ENCODE data around the gene TBC1D8. TPM values are rescaled to one million over a fixed set of nuclear protein-coding genes. Genes with fewer than 3 reads are reported as not detected.

The TBC1D8 gene
- total RNA-seq, 3 donors from 2014 or later (not counting 1 experiment from before 2014, with no cell fraction given): 2.2 to 8.7 (median 5.1) TPM

- intact Hi-C loops (cut with micrococcal nuclease): no loop called here
- Histone ChIP-seq H3K27me3 (ENCODE audit: control insufficient read depth, insufficient read depth, low read length) (no peaks in the 10 kb centered on the region), H3K27ac (ENCODE audit: low read length) (no peak overlapping the region), H3K4me1 (ENCODE audit: control insufficient read depth, insufficient read depth, low read length) (peaks cover 3% of the 10 kb centered on the region), H3K4me3 (ENCODE audit: low read length) (no peak overlapping the region), H3K9me3 (ENCODE audit: control insufficient read depth, insufficient read depth, low read length) (no peaks in the 10 kb centered on the region), H3K36me3 (ENCODE audit: control insufficient read depth, insufficient read depth, low read length) (no peaks in the 10 kb centered on the region)
- 91% methylated on average over 22 of the region's 22 CpGs for WGBS (ENCODE audit: insufficient coverage)
- H3K27me3 Mint-ChIP-seq (ENCODE audit: low read depth in 2 of 2): peaks cover 0 to 5% of the 10 kb centered on the region in 2 donors
- H3K27ac Mint-ChIP-seq: no peak overlapping the region
- DNase-seq (no peak), ATAC-seq (no peak)
- no peaks in the 10 kb centered on the region for H3K9me3 Mint-ChIP-seq
- H3K4me3 Mint-ChIP-seq: no peak overlapping the region
- H3K36me3 Mint-ChIP-seq: no peaks in the 10 kb centered on the region
- no peak for TF ChIP-seq CTCF (IDR thresholded peaks at IDR 0.05)
- no peaks in the 10 kb centered on the region for H3K4me1 Mint-ChIP-seq
Measured at GRCh38 chr2:100974712-100975520, 176.3 kb downstream of the TBC1D8 start.

- Mint-ChIP-seq H3K36me3 (no peaks in the 10 kb centered on the region), H3K4me1 (no peaks in the 10 kb centered on the region), H3K27ac (no peak overlapping the region), H3K27me3 (ENCODE audit: low read depth in 2 of 2) (peaks cover 0 to 5% of the 10 kb centered on the region in 2 donors), H3K9me3 (no peaks in the 10 kb centered on the region), H3K4me3 (no peak overlapping the region)
- intact Hi-C loops (cut with micrococcal nuclease): no loop called here
- DNase-seq (no peak), ATAC-seq (no peak)
- no peak overlapping the region for H3K4me3 ChIP-seq (ENCODE audit: low read length)
- no peaks in the 10 kb centered on the region for H3K9me3 ChIP-seq (ENCODE audit: control insufficient read depth, insufficient read depth, low read length)
- no peaks in the 10 kb centered on the region for H3K36me3 ChIP-seq (ENCODE audit: control insufficient read depth, insufficient read depth, low read length)
- H3K27me3 ChIP-seq (ENCODE audit: control insufficient read depth, insufficient read depth, low read length): no peaks in the 10 kb centered on the region
- H3K27ac ChIP-seq (ENCODE audit: low read length): no peak overlapping the region
- TF ChIP-seq CTCF (IDR thresholded peaks at IDR 0.05): no peak
- WGBS (ENCODE audit: insufficient coverage): 87% methylated on average over 7 of the region's 7 CpGs
- H3K4me1 ChIP-seq (ENCODE audit: control insufficient read depth, insufficient read depth, low read length): peaks cover 3% of the 10 kb centered on the region
Measured at GRCh38 chr2:100972452-100972851, 178.7 kb downstream of the TBC1D8 start.

- Histone ChIP-seq H3K4me3 (ENCODE audit: low read length) (no peak overlapping the region), H3K27ac (ENCODE audit: low read length) (no peak overlapping the region), H3K4me1 (ENCODE audit: control insufficient read depth, insufficient read depth, low read length) (no peaks in the 10 kb centered on the region), H3K9me3 (ENCODE audit: control insufficient read depth, insufficient read depth, low read length) (no peaks in the 10 kb centered on the region), H3K27me3 (ENCODE audit: control insufficient read depth, insufficient read depth, low read length) (no peaks in the 10 kb centered on the region), H3K36me3 (ENCODE audit: control insufficient read depth, insufficient read depth, low read length) (no peaks in the 10 kb centered on the region)
- H3K27me3 Mint-ChIP-seq (ENCODE audit: low read depth in 2 of 2): peaks cover 0 to 2% of the 10 kb centered on the region in 2 donors
- intact Hi-C loops (cut with micrococcal nuclease): no loop called here
- ATAC-seq (no peak), DNase-seq (no peak)
- 89% methylated on average over 8 of the region's 9 CpGs for WGBS (ENCODE audit: insufficient coverage)
- H3K4me3 Mint-ChIP-seq: no peak overlapping the region
- TF ChIP-seq CTCF (IDR thresholded peaks at IDR 0.05): no peak
- H3K9me3 Mint-ChIP-seq: no peaks in the 10 kb centered on the region
- no peaks in the 10 kb centered on the region for H3K36me3 Mint-ChIP-seq
- no peak overlapping the region for H3K27ac Mint-ChIP-seq
- H3K4me1 Mint-ChIP-seq: no peaks in the 10 kb centered on the region
Measured at GRCh38 chr2:100971221-100971620, 180.0 kb downstream of the TBC1D8 start.

GRCh38 chr2:100969998-100970397 is 181.2 kb downstream of the TBC1D8 start:
- H3K27ac ChIP-seq (ENCODE audit: low read length): no peak overlapping the region
- Mint-ChIP-seq H3K4me3 (no peak overlapping the region), H3K36me3 (no peaks in the 10 kb centered on the region), H3K4me1 (no peaks in the 10 kb centered on the region), H3K27ac (no peak overlapping the region), H3K9me3 (no peaks in the 10 kb centered on the region), H3K27me3 (ENCODE audit: low read depth in 2 of 2) (peaks cover 0 to 2% of the 10 kb centered on the region in 2 donors)
- H3K27me3 ChIP-seq (ENCODE audit: control insufficient read depth, insufficient read depth, low read length): no peaks in the 10 kb centered on the region
- H3K4me1 ChIP-seq (ENCODE audit: control insufficient read depth, insufficient read depth, low read length): no peaks in the 10 kb centered on the region
- no peaks in the 10 kb centered on the region for H3K36me3 ChIP-seq (ENCODE audit: control insufficient read depth, insufficient read depth, low read length)
- H3K4me3 ChIP-seq (ENCODE audit: low read length): no peak overlapping the region
- DNase-seq (no peak), ATAC-seq (no peak)
- no peaks in the 10 kb centered on the region for H3K9me3 ChIP-seq (ENCODE audit: control insufficient read depth, insufficient read depth, low read length)
- 88% methylated on average over 7 of the region's 7 CpGs for WGBS (ENCODE audit: insufficient coverage)
- no peak for TF ChIP-seq CTCF (IDR thresholded peaks at IDR 0.05)
- intact Hi-C loops (cut with micrococcal nuclease): no loop called here
